ENCODE measurements around the gene UBR4.
A peak's percentile ranks its signal among the peaks of the same experiment; 100 is the strongest.

UBR4 gene

DNA sequence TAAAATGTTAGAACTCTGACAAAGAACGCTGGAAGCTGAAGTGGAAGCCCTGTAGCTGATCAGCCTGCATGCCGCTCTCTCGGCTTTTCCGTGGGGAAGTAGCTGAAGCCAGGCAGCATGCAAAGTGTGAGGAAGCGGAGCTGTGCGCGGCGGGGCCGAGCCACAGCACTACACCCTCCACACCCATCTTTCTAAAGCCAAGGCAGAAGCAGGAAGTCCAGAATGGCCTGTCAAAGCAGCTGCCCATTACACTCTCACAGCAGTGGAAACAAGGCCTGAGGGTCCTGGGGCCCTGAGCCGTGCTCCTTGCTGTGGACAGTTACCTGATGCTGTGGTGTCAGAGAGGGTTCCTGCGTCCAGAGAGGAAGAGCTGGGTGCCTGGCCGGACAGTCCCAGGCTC, 69.6 kb downstream of the UBR4 start:
- peaks cover 60% of the 10 kb centered on the region for H3K36me3 Mint-ChIP-seq (ENCODE audit: insufficient read depth)
- no peak for ATAC-seq (replicated peaks; ENCODE audit: extremely low read depth, poor library complexity, severe bottlenecking)
- no peaks in the 10 kb centered on the region for H3K9me3 Mint-ChIP-seq
- no peaks in the 10 kb centered on the region for H3K4me1 Mint-ChIP-seq
- no peaks in the 10 kb centered on the region for H3K27me3 Mint-ChIP-seq
- no peak overlapping the region for H3K4me3 Mint-ChIP-seq
- DNase-seq (ENCODE audit: low spot score in 2 of 2) = no peak
- peak overlapping the region; percentile 13 for H3K27ac Mint-ChIP-seq (ENCODE audit: low read depth)

- Mint-ChIP-seq H3K9me3 (no peaks in the 10 kb centered on the region), H3K36me3 (ENCODE audit: insufficient read depth) (peaks cover 60% of the 10 kb centered on the region), H3K4me3 (no peak overlapping the region), H3K27ac (ENCODE audit: low read depth) (no peak overlapping the region), H3K27me3 (no peaks in the 10 kb centered on the region), H3K4me1 (no peaks in the 10 kb centered on the region)
- DNase-seq (ENCODE audit: low spot score in 2 of 2) = no peak
- ATAC-seq (replicated peaks; ENCODE audit: extremely low read depth, poor library complexity, severe bottlenecking) = no peak
Observed at GRCh38 chr1:19139711-19140110, 70.4 kb downstream of the UBR4 start.

- peaks cover 62% of the 10 kb centered on the region for H3K36me3 Mint-ChIP-seq (ENCODE audit: insufficient read depth)
- H3K4me1 Mint-ChIP-seq = no peaks in the 10 kb centered on the region
- no peak overlapping the region for H3K4me3 Mint-ChIP-seq
- H3K27me3 Mint-ChIP-seq = no peaks in the 10 kb centered on the region
- no peak overlapping the region for H3K27ac Mint-ChIP-seq (ENCODE audit: low read depth)
- ATAC-seq (replicated peaks; ENCODE audit: extremely low read depth, poor library complexity, severe bottlenecking) (no peak), DNase-seq (ENCODE audit: low spot score in 2 of 2) (no peak)
- H3K9me3 Mint-ChIP-seq = no peaks in the 10 kb centered on the region
Observed at GRCh38 chr1:19138958-19139581, 71.0 kb downstream of the UBR4 start.

GRCh38 chr1:19138331-19138730, 71.7 kb downstream of the UBR4 start:
- Mint-ChIP-seq H3K4me3 (no peak overlapping the region), H3K9me3 (no peaks in the 10 kb centered on the region), H3K27ac (ENCODE audit: low read depth) (peak overlapping the region; percentile 67), H3K36me3 (ENCODE audit: insufficient read depth) (peaks cover 68% of the 10 kb centered on the region), H3K27me3 (no peaks in the 10 kb centered on the region), H3K4me1 (no peaks in the 10 kb centered on the region)
- ATAC-seq (replicated peaks; ENCODE audit: extremely low read depth, poor library complexity, severe bottlenecking) = no peak
- no peak for DNase-seq (ENCODE audit: low spot score in 2 of 2)

DNA sequence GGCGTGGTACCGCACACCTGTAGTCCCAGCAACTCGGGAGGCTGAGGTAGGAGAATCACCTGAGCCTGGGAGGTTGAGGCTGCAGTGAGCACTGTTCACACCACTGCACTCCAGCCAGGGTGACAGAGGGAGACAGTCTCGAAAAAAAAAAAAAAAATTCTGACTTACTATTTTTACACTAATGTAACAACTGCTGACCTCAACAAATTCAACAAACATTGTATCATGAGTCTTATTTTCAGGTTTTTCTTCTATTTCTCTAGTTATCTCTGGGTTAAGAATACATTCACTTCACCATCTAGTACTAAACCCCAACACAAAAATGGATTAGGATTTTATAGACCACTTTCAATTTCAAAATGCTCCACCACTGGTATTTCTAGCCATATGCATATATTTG, 72.9 kb downstream of the UBR4 start:
- no peaks in the 10 kb centered on the region for H3K27me3 Mint-ChIP-seq

GRCh38 chr1:19133360-19133759, 76.7 kb downstream of the UBR4 start:
- ATAC-seq (replicated peaks; ENCODE audit: extremely low read depth, poor library complexity, severe bottlenecking) = no peak
- Mint-ChIP-seq H3K36me3 (ENCODE audit: insufficient read depth) (peaks cover 76% of the 10 kb centered on the region), H3K27me3 (no peaks in the 10 kb centered on the region), H3K27ac (ENCODE audit: low read depth) (no peak overlapping the region), H3K4me1 (peaks cover 6% of the 10 kb centered on the region), H3K9me3 (no peaks in the 10 kb centered on the region), H3K4me3 (no peak overlapping the region)
- no peak for DNase-seq (ENCODE audit: low spot score in 2 of 2)

More for the DNA sequence above, 72.9 kb downstream of the UBR4 start:
- H3K36me3 Mint-ChIP-seq (ENCODE audit: insufficient read depth) = peaks cover 72% of the 10 kb centered on the region
- DNase-seq (ENCODE audit: low spot score in 2 of 2) (no peak), ATAC-seq (replicated peaks; ENCODE audit: extremely low read depth, poor library complexity, severe bottlenecking) (no peak)
- H3K4me3 Mint-ChIP-seq = no peak overlapping the region
- H3K27ac Mint-ChIP-seq (ENCODE audit: low read depth) = no peak overlapping the region
- no peaks in the 10 kb centered on the region for H3K9me3 Mint-ChIP-seq
- no peaks in the 10 kb centered on the region for H3K4me1 Mint-ChIP-seq

DNA sequence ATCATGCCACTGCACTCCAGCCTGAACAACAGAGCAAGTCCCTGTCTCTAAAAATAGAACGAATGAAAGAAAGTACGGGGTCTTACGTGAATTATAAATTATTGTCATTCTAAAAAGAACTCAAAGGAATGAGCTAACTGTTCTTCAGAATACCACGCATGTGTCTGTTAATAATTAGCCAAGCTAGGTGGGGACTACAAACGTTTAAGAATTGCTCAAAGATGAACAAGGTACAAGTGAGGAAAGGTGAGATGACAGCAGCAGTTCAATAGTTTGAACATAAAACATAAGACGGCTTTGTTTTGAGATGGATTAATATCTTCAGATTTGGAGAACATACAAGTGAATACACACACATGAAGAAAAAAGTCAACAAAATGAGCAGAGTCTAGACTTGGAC, 79.6 kb downstream of the UBR4 start:
- Mint-ChIP-seq H3K4me3 (no peak overlapping the region), H3K36me3 (ENCODE audit: insufficient read depth) (peaks cover 74% of the 10 kb centered on the region), H3K27me3 (no peaks in the 10 kb centered on the region), H3K4me1 (peaks cover 7% of the 10 kb centered on the region), H3K9me3 (no peaks in the 10 kb centered on the region), H3K27ac (ENCODE audit: low read depth) (no peak overlapping the region)
- ATAC-seq (replicated peaks; ENCODE audit: extremely low read depth, poor library complexity, severe bottlenecking) = no peak
- no peak for DNase-seq (ENCODE audit: low spot score in 2 of 2)

GRCh38 chr1:19128968-19129514, 81.0 kb downstream of the UBR4 start:
- Mint-ChIP-seq H3K9me3 (no peaks in the 10 kb centered on the region), H3K27me3 (no peaks in the 10 kb centered on the region), H3K4me3 (no peak overlapping the region), H3K36me3 (ENCODE audit: insufficient read depth) (peaks cover 71% of the 10 kb centered on the region), H3K27ac (ENCODE audit: low read depth) (peak overlapping the region; percentile 1), H3K4me1 (peaks cover 21% of the 10 kb centered on the region)
- ATAC-seq (replicated peaks; ENCODE audit: extremely low read depth, poor library complexity, severe bottlenecking) (no peak), DNase-seq (ENCODE audit: low spot score in 2 of 2) (no peak)

- H3K27ac Mint-ChIP-seq (ENCODE audit: low read depth) = peak overlapping the region; percentile 70
- H3K4me1 Mint-ChIP-seq = peaks cover 30% of the 10 kb centered on the region
- H3K27me3 Mint-ChIP-seq = no peaks in the 10 kb centered on the region
- H3K9me3 Mint-ChIP-seq = no peaks in the 10 kb centered on the region
- DNase-seq (ENCODE audit: low spot score in 2 of 2) = no peak
- H3K36me3 Mint-ChIP-seq (ENCODE audit: insufficient read depth) = peaks cover 70% of the 10 kb centered on the region
- peak overlapping the region; percentile 46 for H3K4me3 Mint-ChIP-seq
- peak; percentile 61 for ATAC-seq (replicated peaks; ENCODE audit: extremely low read depth, poor library complexity, severe bottlenecking)
Observed at GRCh38 chr1:19124273-19124672, 85.8 kb downstream of the UBR4 start.

- Mint-ChIP-seq H3K4me3 (peak overlapping the region; percentile 46), H3K36me3 (ENCODE audit: insufficient read depth) (peaks cover 72% of the 10 kb centered on the region), H3K27me3 (no peaks in the 10 kb centered on the region), H3K9me3 (no peaks in the 10 kb centered on the region), H3K27ac (ENCODE audit: low read depth) (peak overlapping the region; percentile 70), H3K4me1 (peaks cover 30% of the 10 kb centered on the region)
- peak in 1 of 2 donors; percentile 17 for DNase-seq (ENCODE audit: low spot score in 2 of 2)
- ATAC-seq (replicated peaks; ENCODE audit: extremely low read depth, poor library complexity, severe bottlenecking) = peak; percentile 92
Observed at GRCh38 chr1:19123837-19124236, 86.2 kb downstream of the UBR4 start.

DNA sequence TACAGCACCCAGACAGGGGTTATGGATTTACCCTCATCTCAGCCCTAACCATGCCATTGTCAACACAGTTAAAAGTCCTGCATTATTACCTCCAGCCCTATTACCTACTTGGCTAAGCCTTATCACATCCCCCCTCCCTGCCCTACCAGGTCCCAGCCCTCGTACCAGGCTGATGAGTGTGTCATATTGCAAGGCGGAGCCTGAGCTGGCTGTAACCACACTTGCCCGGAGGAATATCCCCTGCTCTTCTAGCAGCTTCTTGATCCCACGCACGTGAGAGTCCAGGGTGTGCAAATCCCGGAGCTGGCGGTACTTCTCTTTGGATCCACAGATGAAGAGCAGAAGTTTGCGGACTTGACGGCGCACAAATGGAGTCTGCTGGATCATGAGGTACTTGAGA, 87.4 kb downstream of the UBR4 start:
- Mint-ChIP-seq H3K27me3 (no peaks in the 10 kb centered on the region), H3K27ac (ENCODE audit: low read depth) (no peak overlapping the region), H3K9me3 (no peaks in the 10 kb centered on the region), H3K36me3 (ENCODE audit: insufficient read depth) (peaks cover 69% of the 10 kb centered on the region), H3K4me1 (peaks cover 30% of the 10 kb centered on the region), H3K4me3 (no peak overlapping the region)
- ATAC-seq (replicated peaks; ENCODE audit: extremely low read depth, poor library complexity, severe bottlenecking) = no peak
- no peak for DNase-seq (ENCODE audit: low spot score in 2 of 2)

- Mint-ChIP-seq H3K4me3 (no peak overlapping the region), H3K27ac (ENCODE audit: low read depth) (peak overlapping the region; percentile 57), H3K4me1 (peaks cover 30% of the 10 kb centered on the region), H3K36me3 (ENCODE audit: insufficient read depth) (peaks cover 70% of the 10 kb centered on the region), H3K9me3 (no peaks in the 10 kb centered on the region), H3K27me3 (no peaks in the 10 kb centered on the region)
- DNase-seq (ENCODE audit: low spot score in 2 of 2) (no peak), ATAC-seq (replicated peaks; ENCODE audit: extremely low read depth, poor library complexity, severe bottlenecking) (no peak)
Observed at GRCh38 chr1:19121192-19121591, 88.9 kb downstream of the UBR4 start.

GRCh38 chr1:19120070-19120469, 90.0 kb downstream of the UBR4 start:
- Mint-ChIP-seq H3K4me1 (peaks cover 25% of the 10 kb centered on the region), H3K36me3 (ENCODE audit: insufficient read depth) (peaks cover 75% of the 10 kb centered on the region), H3K9me3 (no peaks in the 10 kb centered on the region), H3K4me3 (no peak overlapping the region), H3K27ac (ENCODE audit: low read depth) (no peak overlapping the region), H3K27me3 (no peaks in the 10 kb centered on the region)
- no peak for ATAC-seq (replicated peaks; ENCODE audit: extremely low read depth, poor library complexity, severe bottlenecking)
- DNase-seq (ENCODE audit: low spot score in 2 of 2) = no peak
